HepG2 (cell line): ENCODE measurements around the gene OLFM4. TPM values are rescaled to one million over a fixed set of nuclear protein-coding genes. Genes with fewer than 3 reads are reported as not detected.

Experiments
- ATAC-seq: fragments of 200-7000 bp; cut with Tn5 transposase; 3 replicates; pipeline ENCODE4 v1.9.1; 2020; ENCODE audit warnings: mild to moderate bottlenecking, moderate library complexity
- BruUV-seq: library from RNA; stranded (reverse); fragments of 400-500 nt; replicated peaks from 2 replicates; lab custom pipeline; 2021; lab: Mats Ljungman, UMichigan
- CTCF ChIA-PET: fragments of 300-600 bp; formaldehyde crosslinking; extraction: SDS; loops from one replicate; lab custom pipeline; 2021; ENCODE audit warnings: low total read pairs, inconsistent platforms, low intra/inter-chr PET ratio; lab: Yijun Ruan, JAX
- POLR2A ChIA-PET: fragments of 350-600 bp; sonication (Branson Sonifier 250); formaldehyde crosslinking; loops from one replicate; lab custom pipeline; 2020; ENCODE audit warnings: antibody characterized with exemption, inconsistent platforms; lab: Yijun Ruan, JAX
- DNase-seq: peaks from one replicate; pipeline ENCODE4 v3.0.0-alpha.2; 2015; ENCODE audit warnings: low spot score
- FAIRE-seq: peaks from 3 replicates; lab custom pipeline; 2011; peaks lifted over from hg19 to GRCh38; lab: Jason Lieb, UNC
- H2AFZ ChIP-seq: one replicate; pipeline ENCODE4 v1.6.1; 2011; ENCODE audit warnings: low read length, inconsistent platforms
- H3K27ac ChIP-seq: fragments of 300-600 bp; 3 replicates; pipeline ENCODE4 v1.8.0; 2011; ENCODE audit warnings: mixed run types, mild to moderate bottlenecking, mixed read lengths, low read length, inconsistent platforms; ENCODE audit not compliant: insufficient read depth; ENCODE audit errors: extremely low read length
- H3K27me3 ChIP-seq, 2 experiments: fragments of 200-600 bp in 1 of 2; 2 replicates in 1 of 2; 3 replicates in 1 of 2; pipeline versions ENCODE4 v1.6.0 to v1.8.0; 2011; ENCODE audit warnings: low read length in 2 of 2, mild to moderate bottlenecking in 2 of 2, moderate library complexity in 2 of 2, inconsistent platforms in 1 of 2; ENCODE audit not compliant: insufficient read depth in 2 of 2, control insufficient read depth in 1 of 2
- H3K36me3 ChIP-seq, 2 experiments: fragments of 200-600 bp in 1 of 2; replicated peaks in 1 of 2; 2 replicates in 1 of 2; 3 replicates in 1 of 2; pipeline versions ENCODE4 v1.5.1 to v1.8.0; 2011; ENCODE audit warnings: low read length in 2 of 2, inconsistent platforms in 1 of 2; ENCODE audit not compliant: insufficient read depth in 2 of 2, control insufficient read depth in 1 of 2
- H3K4me1 ChIP-seq: 2 replicates; pipeline ENCODE4 v1.5.1; 2012; ENCODE audit warnings: low read length, inconsistent platforms; ENCODE audit not compliant: insufficient read depth
- H3K4me2 ChIP-seq: 2 replicates; pipeline ENCODE4 v1.6.0; 2011; ENCODE audit warnings: low read depth, low read length, inconsistent platforms
- H3K4me3 ChIP-seq, 3 experiments: fragments of 200-600 bp in 1 of 3; sonication (generic), shearing (Covaris generic) in 1 of 3; replicated peaks in 1 of 3; 2 replicates each; pipeline ENCODE4 v1.5.1; 2011 to 2016; ENCODE audit warnings: low read length in 3 of 3, inconsistent platforms in 2 of 3, low read depth in 2 of 3, mild to moderate bottlenecking in 2 of 3, control low read depth in 1 of 3, mixed read lengths in 1 of 3; ENCODE audit not compliant: insufficient read depth in 1 of 3
- H3K79me2 ChIP-seq: one replicate; pipeline ENCODE4 v1.6.1; 2011; ENCODE audit warnings: low read length, inconsistent platforms; ENCODE audit not compliant: insufficient read depth
- H3K9ac ChIP-seq: 2 replicates; pipeline ENCODE4 v1.6.0; 2011; ENCODE audit warnings: mild to moderate bottlenecking, low read depth, low read length, inconsistent platforms; ENCODE audit not compliant: insufficient read depth
- H3K9me3 ChIP-seq: 2 replicates; pipeline ENCODE4 v1.5.1; 2012; ENCODE audit warnings: mild to moderate bottlenecking, low read length
- H4K20me1 ChIP-seq: 2 replicates; pipeline ENCODE4 v1.6.0; 2011; ENCODE audit warnings: inconsistent platforms, mild to moderate bottlenecking, low read length, moderate library complexity; ENCODE audit not compliant: insufficient read depth
- GLI4 ChIP-seq: sonication (generic); formaldehyde crosslinking; IDR thresholded peaks from 2 replicates; pipeline ENCODE4 v1.5.1; 2020; ENCODE audit warnings: missing genetic modification reagents, mild to moderate bottlenecking, moderate library complexity, borderline replicate concordance
- HMG20B ChIP-seq: conservative IDR thresholded peaks from 2 replicates; pipeline ENCODE4 v1.6.1; 2016; ENCODE audit warnings: missing genetic modification reagents, missing compliant biosample characterization
- HOMEZ ChIP-seq: IDR thresholded peaks from 2 replicates; pipeline ENCODE4 v1.6.1; 2016; ENCODE audit warnings: low read depth
- NFE2L2 ChIP-seq: fragments of 150-350 bp; IDR thresholded peaks from 2 replicates; pipeline ENCODE4 v1.6.1; 2014; ENCODE audit warnings: low read length
- RBM22 ChIP-seq: fragments of 200-400 bp; formaldehyde crosslinking; optimal IDR thresholded peaks from 2 replicates; pipeline ENCODE3; 2017; ENCODE audit warnings: mild to moderate bottlenecking, low read length, moderate library complexity
- ZNF326 ChIP-seq: sonication (generic); formaldehyde crosslinking; IDR thresholded peaks from 2 replicates; pipeline ENCODE4 v1.4.0; 2020; ENCODE audit warnings: missing genetic modification reagents, borderline replicate concordance
- ZNF414 ChIP-seq: sonication (generic); formaldehyde crosslinking; IDR thresholded peaks from 2 replicates; pipeline ENCODE4 v1.5.0; 2020; ENCODE audit warnings: missing genetic modification reagents
- ZNF430 ChIP-seq: sonication (generic); formaldehyde crosslinking; IDR thresholded peaks from 2 replicates; pipeline ENCODE4 v1.9.0; 2021; ENCODE audit warnings: mild to moderate bottlenecking, missing genetic modification reagents
- ZNF543 ChIP-seq: sonication (generic); formaldehyde crosslinking; IDR thresholded peaks from 2 replicates; pipeline ENCODE4 v1.4.0; 2020; ENCODE audit warnings: mild to moderate bottlenecking, missing genetic modification reagents
- WGBS: methylation state at CpG from one replicate; pipeline ENCODE4 v1.1.6; 2017; ENCODE audit warnings: low lambda C conversion rate; 5-methylcytosine and 5-hydroxymethylcytosine counted together
- in situ Hi-C: cut with HindIII; loops from 2 replicates; pipeline ENCODE4 v1.10.0; 2017; ENCODE audit warnings: low pct_unique_long_range_greater_than_20kb; ENCODE audit not compliant: extremely low pct_ligation_motif_present
- intact Hi-C: fragments of 100-400 bp; cut with micrococcal nuclease; formaldehyde crosslinking; loops from one replicate; pipeline ENCODE4 v1.10.0; 2022; ENCODE audit not compliant: unreplicated experiment
- polyA plus RNA-seq, 8 experiments: library from polyadenylated mRNA; depleted of rRNA in 3 of 8; stranded (reverse) in 7 of 8; unstranded in 1 of 8; fragments of >200 nt; fragmentation: Illumina TruSeq in 4 of 8; extraction: Trizol in 4 of 8; gene quantifications; 2 replicates each; pipeline versions ENCODE4 v1.2.1 to v1.2.3, GENCODE V29; 2011 to 2016; ENCODE audit warnings: low read depth in 4 of 8, missing spikeins in 1 of 8, mixed read lengths in 1 of 8; ENCODE audit not compliant: insufficient read depth in 1 of 8
- total RNA-seq, 5 experiments: library from RNA; depleted of rRNA; stranded (reverse); fragments of >200 nt; fragmentation: Illumina TruSeq; extraction: Trizol; gene quantifications; 2 replicates each; pipeline ENCODE4 v1.2.3, GENCODE V29; 2016; ENCODE audit warnings: low read depth in 1 of 5
- TF ChIP-seq, protein P1 (sequence below): sonication (generic); formaldehyde crosslinking; IDR thresholded peaks from 2 replicates; pipeline ENCODE4 v1.4.0; 2020; ENCODE audit warnings: low read depth, mild to moderate bottlenecking, missing genetic modification reagents
- TF ChIP-seq, protein P2 (sequence below): sonication (generic); formaldehyde crosslinking; IDR thresholded peaks from 2 replicates; pipeline ENCODE4 v1.4.0; 2020; ENCODE audit warnings: missing genetic modification reagents

The OLFM4 gene
- total and polyA plus RNA-seq, 2 of the 13 experiments (the other 11 are each of a cell fraction or from before 2014, with no cell fraction given): not detected

- ChIA-PET POLR2A (no interaction called here), CTCF (no interaction called here)
- intact Hi-C loops: no loop called here
- Histone ChIP-seq H3K9ac (no peak overlapping the region), H3K9me3 (no peaks in the 10 kb centered on the region), H3K27ac (no peak overlapping the region), H3K79me2 (no peaks in the 10 kb centered on the region), H3K4me1 (no peaks in the 10 kb centered on the region), H3K36me3 (no peaks in the 10 kb centered on the region), H4K20me1 (no peaks in the 10 kb centered on the region), H2AFZ (no peak overlapping the region), H3K4me3 (no peak overlapping the region), H3K27me3 (peaks cover 0 to 14% of the 10 kb centered on the region in 2 experiments; a peak in 2 of 5 replicates), H3K4me2 (no peak overlapping the region)
- DNase-seq (no peak), ATAC-seq (no peak), FAIRE-seq (no peak)
- WGBS: 3% methylated on average over 5 of the region's 5 CpGs
- TF ChIP-seq ZNF430 (CRISPR knock-in tag) (no peak), ZNF543 (CRISPR knock-in tag) (no peak), ZNF414 (CRISPR knock-in tag) (no peak), GLI4 (CRISPR knock-in tag) (no peak), HOMEZ (CRISPR knock-in tag) (no peak), ZNF326 (no peak), HMG20B (no peak), NFE2L2 (no peak), RBM22 (no peak)
- TF ChIP-seq, protein P1, sequence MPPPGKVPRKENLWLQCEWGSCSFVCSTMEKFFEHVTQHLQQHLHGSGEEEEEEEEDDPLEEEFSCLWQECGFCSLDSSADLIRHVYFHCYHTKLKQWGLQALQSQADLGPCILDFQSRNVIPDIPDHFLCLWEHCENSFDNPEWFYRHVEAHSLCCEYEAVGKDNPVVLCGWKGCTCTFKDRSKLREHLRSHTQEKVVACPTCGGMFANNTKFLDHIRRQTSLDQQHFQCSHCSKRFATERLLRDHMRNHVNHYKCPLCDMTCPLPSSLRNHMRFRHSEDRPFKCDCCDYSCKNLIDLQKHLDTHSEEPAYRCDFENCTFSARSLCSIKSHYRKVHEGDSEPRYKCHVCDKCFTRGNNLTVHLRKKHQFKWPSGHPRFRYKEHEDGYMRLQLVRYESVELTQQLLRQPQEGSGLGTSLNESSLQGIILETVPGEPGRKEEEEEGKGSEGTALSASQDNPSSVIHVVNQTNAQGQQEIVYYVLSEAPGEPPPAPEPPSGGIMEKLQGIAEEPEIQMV (CRISPR knock-in tag): no peak
- TF ChIP-seq, protein P2, sequence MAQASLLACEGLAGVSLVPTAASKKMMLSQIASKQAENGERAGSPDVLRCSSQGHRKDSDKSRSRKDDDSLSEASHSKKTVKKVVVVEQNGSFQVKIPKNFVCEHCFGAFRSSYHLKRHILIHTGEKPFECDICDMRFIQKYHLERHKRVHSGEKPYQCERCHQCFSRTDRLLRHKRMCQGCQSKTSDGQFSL: no peak
- in situ Hi-C loops: no loop called here
- BruUV-seq: no TSS peak
These were observed 45.5 kb downstream of the OLFM4 start for GRCh38 chr13:53074114-53074513.
